SK-N-SH treated with all-trans-retinoic acid at 6 μM for 48 hours (cell line): ENCODE data around the gene LRCOL1.

Experiments
- ATAC-seq: fragments of 200-7000 bp; cut with Tn5 transposase; 3 replicates; pipeline ENCODE4 v1.9.1; 2020; ENCODE audit warnings: mild to moderate bottlenecking, moderate library complexity
- ARNTL ChIP-seq: fragments of 450-650 bp; formaldehyde crosslinking; IDR thresholded peaks from 2 replicates; pipeline ENCODE4 v1.5.0; 2020; ENCODE audit warnings: low read depth, mild to moderate bottlenecking, moderate library complexity, borderline replicate concordance
- BACH2 ChIP-seq: fragments of 250-450 bp; sonication (Bioruptor Pico); IDR thresholded peaks from 2 replicates; pipeline ENCODE4 v1.9.0; 2021; ENCODE audit warnings: mild to moderate bottlenecking, borderline replicate concordance
- CREB5 ChIP-seq: fragments of 250-450 bp; sonication (Bioruptor Pico); IDR thresholded peaks from 2 replicates; pipeline ENCODE4 v1.5.1; 2020; ENCODE audit warnings: low read depth, mild to moderate bottlenecking, moderate library complexity
- CSDC2 ChIP-seq: fragments of 250-450 bp; sonication (Bioruptor Pico); IDR thresholded peaks from 2 replicates; pipeline ENCODE4 v1.5.0; 2020; ENCODE audit warnings: mild to moderate bottlenecking, moderate library complexity
- CSRNP3 ChIP-seq: fragments of 250-450 bp; sonication (Bioruptor Pico); IDR thresholded peaks from 2 replicates; pipeline ENCODE4 v1.5.1; 2021; ENCODE audit warnings: mild to moderate bottlenecking, moderate library complexity
- ESRRG ChIP-seq: fragments of 250-450 bp; sonication (Bioruptor Pico); IDR thresholded peaks from 2 replicates; pipeline ENCODE4 v1.6.1; 2021; ENCODE audit warnings: mild to moderate bottlenecking
- GLIS3 ChIP-seq: fragments of 250-450 bp; sonication (Bioruptor Pico); IDR thresholded peaks from 2 replicates; pipeline ENCODE4 v1.5.0; 2020; ENCODE audit warnings: mild to moderate bottlenecking, moderate library complexity
- ISL1 ChIP-seq: fragments of 250-450 bp; sonication (Bioruptor Pico); IDR thresholded peaks from 2 replicates; pipeline ENCODE4 v2.1.2; 2022; ENCODE audit warnings: mild to moderate bottlenecking, moderate library complexity
- OSR1 ChIP-seq: fragments of 250-450 bp; sonication (Bioruptor Pico); IDR thresholded peaks from 2 replicates; pipeline ENCODE4 v1.8.0; 2022; ENCODE audit warnings: moderate library complexity, mild to moderate bottlenecking, inconsistent platforms
- PATZ1 ChIP-seq: fragments of 250-450 bp; sonication (Bioruptor Pico); IDR thresholded peaks from 2 replicates; pipeline ENCODE4 v1.8.0; 2020; ENCODE audit warnings: mild to moderate bottlenecking, moderate library complexity, borderline replicate concordance
- POU6F1 ChIP-seq: fragments of 250-450 bp; sonication (Bioruptor Pico); IDR thresholded peaks from 2 replicates; pipeline ENCODE4 v1.8.0; 2021; ENCODE audit warnings: low read depth, mild to moderate bottlenecking, moderate library complexity, borderline replicate concordance
- PPARA ChIP-seq: fragments of 250-450 bp; sonication (Bioruptor Pico); IDR thresholded peaks from 2 replicates; pipeline ENCODE4 v1.5.0; 2020; ENCODE audit warnings: mild to moderate bottlenecking, borderline replicate concordance
- RARB ChIP-seq: fragments of 250-450 bp; sonication (Bioruptor Pico); IDR thresholded peaks from 2 replicates; pipeline ENCODE4 v1.8.0; 2021; ENCODE audit warnings: mild to moderate bottlenecking, moderate library complexity
- SNAI2 ChIP-seq: fragments of 250-450 bp; sonication (Bioruptor Pico); IDR thresholded peaks from 2 replicates; pipeline ENCODE4 v1.5.0; 2020; ENCODE audit warnings: mild to moderate bottlenecking, moderate library complexity
- TCF4 ChIP-seq: fragments of 250-450 bp; sonication (Bioruptor Pico); IDR thresholded peaks from 2 replicates; pipeline ENCODE4 v1.8.0; 2021; ENCODE audit warnings: mild to moderate bottlenecking, moderate library complexity, borderline replicate concordance
- TOX ChIP-seq: fragments of 250-450 bp; sonication (Bioruptor Pico); IDR thresholded peaks from 2 replicates; pipeline ENCODE4 v1.8.0; 2021; ENCODE audit warnings: mild to moderate bottlenecking, moderate library complexity, borderline replicate concordance
- ZC3H10 ChIP-seq: fragments of 250-450 bp; sonication (Bioruptor Pico); IDR thresholded peaks from 2 replicates; pipeline ENCODE4 v1.5.1; 2021; ENCODE audit warnings: mild to moderate bottlenecking, moderate library complexity
- ZFP3 ChIP-seq: fragments of 250-450 bp; sonication (Bioruptor Pico); IDR thresholded peaks from 2 replicates; pipeline ENCODE4 v1.5.0; 2020; ENCODE audit warnings: mild to moderate bottlenecking, moderate library complexity
- ZFP30 ChIP-seq: fragments of 450-650 bp; formaldehyde crosslinking; IDR thresholded peaks from 2 replicates; pipeline ENCODE4 v1.5.0; 2022; ENCODE audit warnings: mild to moderate bottlenecking, moderate library complexity
- ZNF565 ChIP-seq: fragments of 450-650 bp; formaldehyde crosslinking; conservative IDR thresholded peaks from 2 replicates; pipeline ENCODE4 v1.5.0; 2020; ENCODE audit warnings: low read depth, mild to moderate bottlenecking, moderate library complexity
- ZNF70 ChIP-seq: fragments of 450-650 bp; formaldehyde crosslinking; IDR thresholded peaks from 2 replicates; pipeline ENCODE4 v1.5.0; 2020; ENCODE audit warnings: mild to moderate bottlenecking, moderate library complexity
- ZNF8 ChIP-seq: fragments of 450-650 bp; formaldehyde crosslinking; IDR thresholded peaks from 2 replicates; pipeline ENCODE4 v1.5.0; 2020; ENCODE audit warnings: mild to moderate bottlenecking, moderate library complexity

LRCOL1 gene

GRCh38 chr12:132603240-132604150 lies 6.9 kb downstream of the LRCOL1 start:
- TF ChIP-seq PATZ1 (no peak), PPARA (CRISPR knock-in tag) (no peak), CSRNP3 (CRISPR knock-in tag) (no peak), ESRRG (CRISPR knock-in tag) (no peak), BACH2 (no peak), OSR1 (CRISPR knock-in tag) (no peak), TOX (CRISPR knock-in tag) (no peak), ZNF565 (CRISPR knock-in tag) (no peak), ZNF8 (CRISPR knock-in tag) (no peak), SNAI2 (CRISPR knock-in tag) (no peak), ZNF70 (CRISPR knock-in tag) (no peak), RARB (no peak), POU6F1 (no peak), ISL1 (CRISPR knock-in tag) (no peak), ZC3H10 (CRISPR knock-in tag) (no peak), CSDC2 (no peak)
- no peak for ATAC-seq

DNA sequence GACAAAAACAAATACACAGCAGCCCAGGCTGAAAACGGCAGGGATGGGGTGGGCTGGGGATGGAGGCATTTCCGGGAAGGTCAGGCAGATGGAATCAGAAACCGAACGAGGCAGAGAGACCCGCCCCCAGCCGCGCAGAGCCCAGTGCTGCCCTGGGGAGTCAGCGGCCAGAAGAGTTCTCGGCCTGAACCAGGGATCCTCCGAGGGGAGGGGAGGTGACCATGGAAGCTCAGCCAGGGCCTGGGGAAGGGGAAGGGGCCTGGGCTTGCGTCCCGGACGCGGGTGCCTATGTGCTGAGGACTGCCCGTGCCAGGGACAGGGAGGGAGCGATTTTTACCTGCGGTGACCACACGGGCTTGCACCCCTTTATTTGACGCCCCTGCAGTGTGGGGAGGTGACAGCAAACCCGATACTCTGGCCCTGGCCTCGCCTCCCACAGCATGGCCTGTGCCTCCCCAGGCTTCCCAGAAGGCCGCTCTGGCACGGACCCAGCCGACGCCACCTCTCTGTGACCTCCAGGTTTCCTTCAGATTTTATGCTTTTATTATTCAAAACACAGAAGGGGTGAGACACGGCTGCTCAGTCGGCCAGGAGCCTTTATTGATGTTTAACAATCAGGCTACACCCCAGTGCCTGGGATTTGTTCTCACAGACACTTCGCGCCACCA lies 7.7 kb downstream of the LRCOL1 start:
- no peak for ATAC-seq

GRCh38 chr12:132601171-132601883 lies 9.1 kb downstream of the LRCOL1 start:
- TF ChIP-seq ZFP30 (no peak), TCF4 (CRISPR knock-in tag) (no peak), TOX (CRISPR knock-in tag) (no peak), ZC3H10 (CRISPR knock-in tag) (no peak), ZNF70 (CRISPR knock-in tag) (no peak), PATZ1 (no peak), OSR1 (CRISPR knock-in tag) (no peak), ARNTL (CRISPR knock-in tag) (no peak), ZFP3 (CRISPR knock-in tag) (no peak), CSRNP3 (CRISPR knock-in tag) (no peak), ISL1 (CRISPR knock-in tag) (no peak), POU6F1 (no peak), RARB (no peak), ZNF8 (CRISPR knock-in tag) (no peak), SNAI2 (CRISPR knock-in tag) (no peak), CSDC2 (no peak), ESRRG (CRISPR knock-in tag) (no peak), GLIS3 (no peak), CREB5 (CRISPR knock-in tag) (no peak), BACH2 (no peak)
- ATAC-seq: no peak

More for the DNA sequence above, 7.7 kb downstream of the LRCOL1 start:
- TF ChIP-seq ZFP30: no peak
- TF ChIP-seq, all 23 proteins: peak for 0
